ENCODE data around the gene FOCAD. TPM values are rescaled to one million over a fixed set of nuclear protein-coding genes. Genes with fewer than 3 reads are reported as not detected.

Gene FOCAD
- total RNA-seq, 2 donors from 2014 or later = 51.6 to 56.8 TPM

- 87 to 100% methylated on average over 1 of the region's 1 CpG for WGBS, 2 experiments (ENCODE audit: insufficient coverage in 1 of 2, insufficient read length in 1 of 2)
- no peak overlapping the region for H3K9ac ChIP-seq (ENCODE audit: extremely low read depth, low read length, poor library complexity, severe bottlenecking)
- no peak overlapping the region for H3K27ac ChIP-seq (ENCODE audit: low read depth, low read length)
- no peak for DNase-seq
- no peaks in the 10 kb centered on the region for H3K9me3 Mint-ChIP-seq
- no peaks in the 10 kb centered on the region for H3K27me3 Mint-ChIP-seq (ENCODE audit: insufficient read depth)
- H3K36me3 Mint-ChIP-seq (ENCODE audit: low read depth) = peaks cover 55% of the 10 kb centered on the region
- no peak overlapping the region for H3K4me3 ChIP-seq (ENCODE audit: low read length)
- H3K4me3 Mint-ChIP-seq = no peak overlapping the region
- H3K36me3 ChIP-seq (ENCODE audit: control insufficient read depth, insufficient read depth, low read length) = peaks cover 56% of the 10 kb centered on the region
- no peaks in the 10 kb centered on the region for H3K4me1 Mint-ChIP-seq
- no peak for TF ChIP-seq CTCF (conservative IDR thresholded peaks at IDR 0.05)
- no peaks in the 10 kb centered on the region for H3K27me3 ChIP-seq (ENCODE audit: control insufficient read depth, insufficient read depth, low read length, poor library complexity, severe bottlenecking)
- H3K4me1 ChIP-seq (ENCODE audit: control insufficient read depth, insufficient read depth, low read length) = no peaks in the 10 kb centered on the region
- no peak overlapping the region for H3K27ac Mint-ChIP-seq
- H3K9me3 ChIP-seq (ENCODE audit: control insufficient read depth, low read length) = no peaks in the 10 kb centered on the region
These were observed 303.5 kb downstream of the FOCAD start for GRCh38 chr9:20987521-20987920.

- no peaks in the 10 kb centered on the region for H3K27me3 Mint-ChIP-seq (ENCODE audit: insufficient read depth)
- H3K9ac ChIP-seq (ENCODE audit: extremely low read depth, low read length, poor library complexity, severe bottlenecking) = no peak overlapping the region
- H3K4me1 Mint-ChIP-seq = no peaks in the 10 kb centered on the region
- no peak overlapping the region for H3K27ac Mint-ChIP-seq
- H3K36me3 ChIP-seq (ENCODE audit: control insufficient read depth, insufficient read depth, low read length) = peaks cover 51% of the 10 kb centered on the region
- TF ChIP-seq CTCF (conservative IDR thresholded peaks at IDR 0.05) = no peak
- H3K9me3 ChIP-seq (ENCODE audit: control insufficient read depth, low read length) = no peaks in the 10 kb centered on the region
- no peaks in the 10 kb centered on the region for H3K4me1 ChIP-seq (ENCODE audit: control insufficient read depth, insufficient read depth, low read length)
- H3K4me3 ChIP-seq (ENCODE audit: low read length) = no peak overlapping the region
- H3K27me3 ChIP-seq (ENCODE audit: control insufficient read depth, insufficient read depth, low read length, poor library complexity, severe bottlenecking) = no peaks in the 10 kb centered on the region
- no peak overlapping the region for H3K27ac ChIP-seq (ENCODE audit: low read depth, low read length)
- DNase-seq = no peak
- H3K9me3 Mint-ChIP-seq = no peaks in the 10 kb centered on the region
- no peak overlapping the region for H3K4me3 Mint-ChIP-seq
- peaks cover 53% of the 10 kb centered on the region for H3K36me3 Mint-ChIP-seq (ENCODE audit: low read depth)
- 90 to 94% methylated on average over 2 to 3 of the region's 3 CpGs for WGBS, 2 experiments (ENCODE audit: insufficient coverage in 1 of 2, insufficient read length in 1 of 2)
These were observed 304.0 kb downstream of the FOCAD start for GRCh38 chr9:20988061-20988460.

- H3K27ac Mint-ChIP-seq = no peak overlapping the region
- no peaks in the 10 kb centered on the region for H3K4me1 Mint-ChIP-seq
- 62 to 100% methylated on average over 1 to 3 of the region's 3 CpGs for WGBS, 2 experiments (ENCODE audit: insufficient coverage in 1 of 2, insufficient read length in 1 of 2)
These were observed 304.7 kb downstream of the FOCAD start for GRCh38 chr9:20988671-20989315.

More at GRCh38 chr9:20988671-20989315, 304.7 kb downstream of the FOCAD start:
- H3K27me3 Mint-ChIP-seq (ENCODE audit: insufficient read depth) = no peaks in the 10 kb centered on the region
- H3K4me1 ChIP-seq (ENCODE audit: control insufficient read depth, insufficient read depth, low read length) = no peaks in the 10 kb centered on the region
- H3K4me3 ChIP-seq (ENCODE audit: low read length) = no peak overlapping the region
- H3K4me3 Mint-ChIP-seq = no peak overlapping the region
- peaks cover 51% of the 10 kb centered on the region for H3K36me3 ChIP-seq (ENCODE audit: control insufficient read depth, insufficient read depth, low read length)
- H3K9ac ChIP-seq (ENCODE audit: extremely low read depth, low read length, poor library complexity, severe bottlenecking) = no peak overlapping the region
- TF ChIP-seq CTCF (conservative IDR thresholded peaks at IDR 0.05) = no peak
- no peak for DNase-seq
- H3K27me3 ChIP-seq (ENCODE audit: control insufficient read depth, insufficient read depth, low read length, poor library complexity, severe bottlenecking) = no peaks in the 10 kb centered on the region
- peaks cover 56% of the 10 kb centered on the region for H3K36me3 Mint-ChIP-seq (ENCODE audit: low read depth)
- H3K27ac ChIP-seq (ENCODE audit: low read depth, low read length) = no peak overlapping the region
- no peaks in the 10 kb centered on the region for H3K9me3 Mint-ChIP-seq
- H3K9me3 ChIP-seq (ENCODE audit: control insufficient read depth, low read length) = no peaks in the 10 kb centered on the region
